ENCODE data around the gene PROC. TPM values are rescaled to one million over a fixed set of nuclear protein-coding genes. Genes with fewer than 3 reads are reported as not detected.
A peak's percentile ranks its signal among the peaks of the same experiment; 100 is the strongest.

Gene PROC
- total RNA-seq, 2 experiments from 2014 or later: not detected

- intact Hi-C loops (cut with DNase I, micrococcal nuclease): no loop called here
- no peak overlapping the region for H3K4me3 Mint-ChIP-seq
- CTCF ChIA-PET: interaction anchor here (0.6 to 1.4 kb wide), 3 partner anchors 27 to 284 kb away, joined by 3 read pairs; no protein-coding TSS in a partner anchor
- no peaks in the 10 kb centered on the region for H3K27me3 Mint-ChIP-seq
- peaks cover 6% of the 10 kb centered on the region for H3K36me3 Mint-ChIP-seq (ENCODE audit: low read depth)
- POLR2A ChIA-PET: interaction anchor here (0.5 kb wide), 1 partner anchor 376 kb away, joined by 3 read pairs; no protein-coding TSS in a partner anchor
- H3K4me1 Mint-ChIP-seq: peaks cover 10% of the 10 kb centered on the region
- no peak overlapping the region for H3K27ac Mint-ChIP-seq
- DNase-seq (no peak), ATAC-seq (peak; percentile 47)
- no peaks in the 10 kb centered on the region for H3K9me3 Mint-ChIP-seq (ENCODE audit: low read depth)
Measured at GRCh38 chr2:127453392-127454171, 35.4 kb downstream of the PROC start.

- Mint-ChIP-seq H3K27ac (no peak overlapping the region), H3K9me3 (ENCODE audit: low read depth) (no peaks in the 10 kb centered on the region), H3K36me3 (ENCODE audit: low read depth) (peaks cover 8% of the 10 kb centered on the region), H3K4me1 (peaks cover 10% of the 10 kb centered on the region), H3K27me3 (no peaks in the 10 kb centered on the region), H3K4me3 (no peak overlapping the region)
- ATAC-seq: no peak
- intact Hi-C loops (cut with DNase I, micrococcal nuclease): no loop called here
- DNase-seq: no peak
- CTCF ChIA-PET: interaction anchor here (0.6 to 1.7 kb wide), 3 partner anchors 12 to 740 kb away, joined by 3 to 5 read pairs (median 3); no protein-coding TSS in a partner anchor
- POLR2A ChIA-PET: no interaction called here
Measured at GRCh38 chr2:127454595-127455565, 36.7 kb downstream of the PROC start.

- no peaks in the 10 kb centered on the region for H3K27me3 Mint-ChIP-seq
Measured at GRCh38 chr2:127455566-127456493, 37.6 kb downstream of the PROC start.

GRCh38 chr2:127456960-127457359 is 38.7 kb downstream of the PROC start:
- Mint-ChIP-seq H3K36me3 (ENCODE audit: low read depth) (peaks cover 8% of the 10 kb centered on the region), H3K4me3 (no peak overlapping the region), H3K9me3 (ENCODE audit: low read depth) (no peaks in the 10 kb centered on the region), H3K4me1 (peaks cover 10% of the 10 kb centered on the region), H3K27ac (no peak overlapping the region), H3K27me3 (no peaks in the 10 kb centered on the region)
- intact Hi-C loops (cut with DNase I, micrococcal nuclease): no loop called here
- CTCF ChIA-PET: interaction anchor here (1.7 kb wide), 1 partner anchor 10 kb away, joined by 3 read pairs; no protein-coding TSS in a partner anchor
- DNase-seq (no peak), ATAC-seq (no peak)
- POLR2A ChIA-PET: no interaction called here

More at GRCh38 chr2:127455566-127456493, 37.6 kb downstream of the PROC start:
- intact Hi-C loops (cut with DNase I, micrococcal nuclease): no loop called here
- POLR2A ChIA-PET: no interaction called here
- CTCF ChIA-PET: interaction anchor here (0.6 to 1.7 kb wide), 3 partner anchors 12 to 739 kb away, joined by 3 to 5 read pairs (median 3); no protein-coding TSS in a partner anchor
- DNase-seq (peak; percentile 15), ATAC-seq (peak; percentile 63)
- no peak overlapping the region for H3K4me3 Mint-ChIP-seq
- H3K9me3 Mint-ChIP-seq (ENCODE audit: low read depth): no peaks in the 10 kb centered on the region
- H3K4me1 Mint-ChIP-seq: peaks cover 10% of the 10 kb centered on the region
- no peak overlapping the region for H3K27ac Mint-ChIP-seq
- peaks cover 8% of the 10 kb centered on the region for H3K36me3 Mint-ChIP-seq (ENCODE audit: low read depth)

DNA sequence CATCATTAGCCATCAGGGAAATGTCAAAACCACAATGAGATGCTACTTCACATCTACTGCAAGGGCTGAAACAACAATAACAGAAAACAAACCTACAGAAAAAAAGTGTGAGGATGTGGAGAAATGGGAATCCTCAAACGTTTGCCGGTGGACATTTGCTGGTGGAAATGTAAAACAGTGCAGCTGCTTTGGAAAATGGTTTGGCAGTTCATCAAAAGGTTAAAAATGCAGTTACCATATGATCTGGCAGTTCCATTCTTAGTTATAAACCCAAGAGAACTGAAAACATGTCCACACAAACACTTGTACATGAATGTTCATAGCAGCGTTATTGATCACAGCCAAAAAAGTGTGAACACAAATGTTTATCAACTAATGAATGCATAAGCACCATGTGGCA is 44.2 kb downstream of the PROC start:
- no peaks in the 10 kb centered on the region for H3K27me3 Mint-ChIP-seq
- intact Hi-C loops (cut with DNase I, micrococcal nuclease): no loop called here
- peaks cover 22% of the 10 kb centered on the region for H3K4me1 Mint-ChIP-seq
- no peak overlapping the region for H3K27ac Mint-ChIP-seq
- H3K36me3 Mint-ChIP-seq (ENCODE audit: low read depth): peaks cover 6% of the 10 kb centered on the region
- no peak for DNase-seq
- H3K9me3 Mint-ChIP-seq (ENCODE audit: low read depth): no peaks in the 10 kb centered on the region
- POLR2A ChIA-PET: no interaction called here
- H3K4me3 Mint-ChIP-seq: no peak overlapping the region
- CTCF ChIA-PET: no interaction called here
- ATAC-seq: no peak

- H3K4me3 Mint-ChIP-seq: no peak overlapping the region
- peaks cover 21% of the 10 kb centered on the region for H3K4me1 Mint-ChIP-seq
- DNase-seq (no peak), ATAC-seq (no peak)
- H3K27ac Mint-ChIP-seq: no peak overlapping the region
- ChIA-PET CTCF (no interaction called here), POLR2A (no interaction called here)
- H3K27me3 Mint-ChIP-seq: no peaks in the 10 kb centered on the region
- H3K9me3 Mint-ChIP-seq (ENCODE audit: low read depth): no peaks in the 10 kb centered on the region
- H3K36me3 Mint-ChIP-seq (ENCODE audit: low read depth): peaks cover 9% of the 10 kb centered on the region
- intact Hi-C loops (cut with DNase I, micrococcal nuclease): no loop called here
Measured at GRCh38 chr2:127463155-127463991, 45.1 kb downstream of the PROC start.

DNA sequence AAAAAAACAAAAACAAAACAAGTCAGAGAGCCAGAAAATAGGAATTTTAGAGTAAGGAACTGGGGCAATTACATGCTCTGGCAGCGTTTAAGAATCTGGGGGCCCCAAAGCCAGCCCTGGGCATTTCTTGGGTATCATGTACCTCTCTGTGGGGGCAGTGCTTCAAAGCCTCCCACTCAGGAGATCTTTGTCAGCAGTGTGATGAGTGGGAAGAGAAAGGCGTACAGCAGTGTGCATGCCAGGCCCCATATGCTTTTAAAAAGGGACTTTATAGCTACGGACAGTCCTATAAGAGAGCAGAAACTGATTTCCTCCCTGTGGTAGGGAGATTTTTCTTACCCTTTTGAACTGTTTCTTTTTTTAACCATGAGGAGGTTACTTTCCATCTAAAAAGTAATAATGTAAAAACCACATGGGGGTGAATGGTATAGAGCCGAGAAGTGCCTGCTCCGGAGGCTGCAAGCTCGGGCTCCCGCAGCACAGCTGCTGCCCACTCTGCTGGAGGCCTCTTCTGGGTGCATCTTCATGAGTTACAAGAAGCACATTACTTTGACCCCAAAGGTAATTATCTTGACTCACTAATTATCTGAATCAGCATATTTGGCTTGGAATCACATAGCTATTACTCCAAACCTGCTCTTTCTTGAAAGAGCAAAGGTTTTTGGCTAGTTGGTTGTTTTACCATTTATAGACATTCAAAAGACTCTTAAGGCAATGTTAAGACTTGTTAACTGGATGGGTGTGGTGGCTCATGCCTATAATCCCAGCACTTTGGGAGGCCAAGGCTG is 46.4 kb downstream of the PROC start:
- Mint-ChIP-seq H3K4me3 (no peak overlapping the region), H3K9me3 (ENCODE audit: low read depth) (no peaks in the 10 kb centered on the region), H3K4me1 (peaks cover 21% of the 10 kb centered on the region), H3K36me3 (ENCODE audit: low read depth) (peaks cover 16% of the 10 kb centered on the region), H3K27ac (no peak overlapping the region), H3K27me3 (no peaks in the 10 kb centered on the region)
- POLR2A ChIA-PET: no interaction called here
- DNase-seq: no peak
- CTCF ChIA-PET: interaction anchor here (0.7 to 1.6 kb wide), 3 partner anchors 14 to 287 kb away, joined by 3 to 8 read pairs (median 3); no protein-coding TSS in a partner anchor
- ATAC-seq: peak; percentile 71
- intact Hi-C loops (cut with DNase I, micrococcal nuclease): no loop called here

DNA sequence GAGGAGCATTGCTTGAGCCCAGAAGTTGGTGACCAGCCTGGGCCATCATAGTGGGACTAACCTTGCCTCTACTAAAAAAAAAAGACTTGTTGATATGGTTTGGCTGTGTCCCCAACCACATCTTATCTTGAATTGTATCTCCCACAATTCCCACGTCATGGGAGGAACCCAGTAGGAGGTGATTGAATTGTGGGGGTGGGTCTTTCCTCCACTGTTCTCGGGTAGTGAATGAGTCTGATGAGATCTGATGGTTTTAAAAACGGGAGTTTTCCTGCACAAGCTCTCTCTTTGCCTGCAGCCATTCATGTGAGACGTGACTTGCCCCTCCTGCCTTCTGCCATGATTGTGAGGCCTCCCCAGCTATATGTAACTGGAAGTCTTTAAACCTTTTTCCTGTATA is 47.0 kb downstream of the PROC start:
- Mint-ChIP-seq H3K9me3 (ENCODE audit: low read depth) (no peaks in the 10 kb centered on the region), H3K27ac (peak overlapping the region; percentile 52), H3K4me1 (peaks cover 21% of the 10 kb centered on the region), H3K36me3 (ENCODE audit: low read depth) (peaks cover 16% of the 10 kb centered on the region), H3K27me3 (no peaks in the 10 kb centered on the region), H3K4me3 (no peak overlapping the region)
- ChIA-PET CTCF (interaction anchor here (0.7 to 1.6 kb wide), 2 partner anchors 14 to 288 kb away, joined by 3 to 8 read pairs; no protein-coding TSS in a partner anchor), POLR2A (no interaction called here)
- ATAC-seq (peak; percentile 57), DNase-seq (peak; percentile 27)
- intact Hi-C loops (cut with DNase I, micrococcal nuclease): no loop called here

- peaks cover 16% of the 10 kb centered on the region for H3K36me3 Mint-ChIP-seq (ENCODE audit: low read depth)
- no peaks in the 10 kb centered on the region for H3K9me3 Mint-ChIP-seq (ENCODE audit: low read depth)
- H3K27me3 Mint-ChIP-seq: no peaks in the 10 kb centered on the region
- ChIA-PET POLR2A (no interaction called here), CTCF (no interaction called here)
- H3K4me3 Mint-ChIP-seq: no peak overlapping the region
- intact Hi-C loops (cut with DNase I, micrococcal nuclease): no loop called here
- ATAC-seq (no peak), DNase-seq (no peak)
- no peak overlapping the region for H3K27ac Mint-ChIP-seq
- peaks cover 18% of the 10 kb centered on the region for H3K4me1 Mint-ChIP-seq
Measured at GRCh38 chr2:127469051-127469450, 50.8 kb downstream of the PROC start.

DNA sequence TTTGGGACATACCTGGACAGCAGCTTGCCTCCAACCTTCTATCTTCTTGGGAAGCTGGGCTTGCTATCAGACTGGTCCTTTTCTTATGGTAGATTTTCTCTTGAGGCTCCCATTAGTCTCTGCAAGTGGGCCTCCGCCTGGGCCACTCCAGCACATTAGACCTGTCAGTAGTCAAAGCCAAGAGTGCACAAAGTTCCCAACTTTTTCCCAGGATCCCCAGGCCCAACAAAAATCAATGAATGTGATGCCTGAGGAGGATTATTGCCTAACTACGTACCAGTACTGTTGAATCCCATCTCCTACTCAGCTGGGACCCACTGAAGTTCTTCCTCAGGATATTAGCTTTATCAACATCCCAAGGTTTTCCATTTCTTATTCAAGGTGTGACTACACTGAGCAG is 51.7 kb downstream of the PROC start:
- Mint-ChIP-seq H3K27ac (no peak overlapping the region), H3K4me3 (no peak overlapping the region), H3K36me3 (ENCODE audit: low read depth) (peaks cover 17% of the 10 kb centered on the region), H3K27me3 (no peaks in the 10 kb centered on the region), H3K4me1 (peaks cover 9% of the 10 kb centered on the region), H3K9me3 (ENCODE audit: low read depth) (no peaks in the 10 kb centered on the region)
- ATAC-seq (no peak), DNase-seq (no peak)
- POLR2A ChIA-PET: no interaction called here
- intact Hi-C loops (cut with DNase I, micrococcal nuclease): no loop called here
- CTCF ChIA-PET: interaction anchor here (2.4 kb wide), 1 partner anchor 9 kb away, joined by 10 read pairs; no protein-coding TSS in a partner anchor

Data from activated CD4-positive, alpha-beta T cell treated with anti-CD3 and anti-CD28 coated beads for 36 hours (primary cell).